Measurements from ENCODE around the gene PARP8. TPM values are rescaled to one million over a fixed set of nuclear protein-coding genes. Genes with fewer than 3 reads are reported as not detected.

PARP8 gene
- total and polyA plus RNA-seq, 9 of the 15 experiments (the other 6 are each of a cell fraction or from before 2014, with no cell fraction given), result 0.03 to 0.31 TPM; not detected in 7

GRCh38 chr5:50823568-50823967 lies 157.1 kb downstream of the PARP8 start:
- H3K9me1 ChIP-seq (ENCODE audit: control insufficient read depth, insufficient read depth, low read length), result no peaks in the 10 kb centered on the region
- FAIRE-seq (no peak), ATAC-seq (no peak), DNase-seq (ENCODE audit: extremely low read depth in 1 of 4, low spot score in 3 of 4) (no peak)
- no peak overlapping the region for H3K27ac ChIP-seq (ENCODE audit: extremely low read depth, low read depth, low read length)
- H3K4me2 ChIP-seq (ENCODE audit: insufficient read depth, low read length), result no peak overlapping the region
- BruUV-seq (replicated peaks), result no TSS peak
- H3K9ac ChIP-seq (ENCODE audit: insufficient read depth in 1 of 2, low read depth in 2 of 2, low read length in 2 of 2), result no peak overlapping the region
- no peaks in the 10 kb centered on the region for H3K27me3 ChIP-seq (ENCODE audit: control insufficient read depth in 2 of 2, insufficient read depth in 2 of 2, low read length in 2 of 2)
- H3K36me3 ChIP-seq (ENCODE audit: control insufficient read depth, insufficient read depth, low read length), result no peaks in the 10 kb centered on the region
- POLR2A ChIA-PET, result no interaction called here
- no peak for TF ChIP-seq HDAC3 (IDR thresholded peaks at IDR 0.05; ENCODE audit: borderline replicate concordance, partially characterized antibody)
- TF ChIP-seq ZBTB2 (IDR thresholded peaks at IDR 0.05), result no peak
- TF ChIP-seq MEF2D (tag; conservative IDR thresholded peaks at IDR 0.05; ENCODE audit: low read depth), result no peak
- no peak for TF ChIP-seq SMARCC2 (IDR thresholded peaks at IDR 0.05; ENCODE audit: low read depth)
- TF ChIP-seq GTF2F1 (IDR thresholded peaks at IDR 0.05; ENCODE audit: low read depth, low read length), result no peak
- TF ChIP-seq SIRT6 (IDR thresholded peaks at IDR 0.05; ENCODE audit: low read depth, low read length), result no peak
- TF ChIP-seq CREB3L1 (IDR thresholded peaks at IDR 0.05; ENCODE audit: borderline replicate concordance, low read depth), result no peak
- TF ChIP-seq ZNF699 (CRISPR knock-in tag; IDR thresholded peaks at IDR 0.05; ENCODE audit: insufficient replicate concordance), result no peak
- TF ChIP-seq MEF2A (IDR thresholded peaks at IDR 0.05; ENCODE audit: control insufficient read depth, low read depth, low read length), result no peak
- TF ChIP-seq ZZZ3 (IDR thresholded peaks at IDR 0.05), result no peak
- no peak for TF ChIP-seq ZNF561 (CRISPR knock-in tag; conservative IDR thresholded peaks at IDR 0.05)
- in situ Hi-C loops (cut with MboI), result no loop called here
- H3K4me1 ChIP-seq (replicated peaks in 1 of 2; ENCODE audit: control insufficient read depth in 2 of 2, insufficient read depth in 2 of 2, low read length in 2 of 2), result no peaks in the 10 kb centered on the region
- H3K9me3 ChIP-seq (replicated peaks; ENCODE audit: control insufficient read depth, insufficient read depth, low read depth, low read length), result no peaks in the 10 kb centered on the region
- H2AFZ ChIP-seq (ENCODE audit: low read depth, low read length), result no peak overlapping the region
- H4K20me1 ChIP-seq (replicated peaks; ENCODE audit: control insufficient read depth, insufficient read depth, low read length), result no peaks in the 10 kb centered on the region
- CTCF ChIA-PET (ENCODE audit: low intra/inter-chr PET ratio), result no interaction called here
- intact Hi-C loops (cut with micrococcal nuclease), result no loop called here
- no peak overlapping the region for H3K4me3 ChIP-seq
- 2% methylated on average over 6 of the region's 6 CpGs for WGBS (ENCODE audit: insufficient coverage, low coverage, missing lambda C conversion rate)
- H3K79me2 ChIP-seq (ENCODE audit: control insufficient read depth, insufficient read depth, low read length), result no peaks in the 10 kb centered on the region
